K562 (cell line): Measurements from ENCODE around the gene TP53TG5.

Source experiments
- AFF4 ChIP-seq: sonication (generic); formaldehyde crosslinking; IDR thresholded peaks from 2 replicates; pipeline ENCODE4 v1.8.0; 2023; ENCODE audit warnings: mild to moderate bottlenecking, missing genetic modification reagents
- CTCF ChIP-seq, 3 experiments: IDR thresholded peaks in 2 of 3; conservative IDR thresholded peaks in 1 of 3; 2 replicates each; pipeline ENCODE4 v1.5.1; 2011 to 2012; ENCODE audit warnings: low read length in 3 of 3, mild to moderate bottlenecking in 3 of 3, control low read depth in 2 of 3, improper control_type of control experiment in 1 of 3, inconsistent platforms in 1 of 3, low read depth in 1 of 3, mixed read lengths in 1 of 3, moderate library complexity in 1 of 3; ENCODE audit not compliant: insufficient read depth in 2 of 3
- DPF2 ChIP-seq: fragments of 450-650 bp; IDR thresholded peaks from 2 replicates; pipeline ENCODE4 v1.6.1; 2016
- EZH2 ChIP-seq: IDR thresholded peaks from 2 replicates; pipeline ENCODE4 v1.6.1; 2012; ENCODE audit warnings: low read depth, mild to moderate bottlenecking, inconsistent platforms, low read length, borderline replicate concordance
- MBD2 ChIP-seq: sonication (generic); IDR thresholded peaks from 2 replicates; pipeline ENCODE4 v1.6.1; 2016; ENCODE audit warnings: low read depth, borderline replicate concordance
- NFIC ChIP-seq: fragments of 450-650 bp; IDR thresholded peaks from 2 replicates; pipeline ENCODE4 v1.6.1; 2017; ENCODE audit warnings: mild to moderate bottlenecking, inconsistent platforms
- POLR2AphosphoS5 ChIP-seq: IDR thresholded peaks from 2 replicates; pipeline ENCODE4 v1.6.1; 2011; ENCODE audit warnings: mild to moderate bottlenecking, low read depth, low read length, moderate library complexity; ENCODE audit not compliant: control insufficient read depth, insufficient read depth
- SMARCA4 ChIP-seq: fragments of 450-650 bp; IDR thresholded peaks from 2 replicates; pipeline ENCODE4 v1.6.1; 2016
- STAG1 ChIP-seq: sonication (generic); formaldehyde crosslinking; IDR thresholded peaks from 2 replicates; pipeline ENCODE4 v1.5.0; 2020; ENCODE audit warnings: missing genetic modification reagents, borderline replicate concordance
- YBX1 ChIP-seq: fragments of 450-650 bp; IDR thresholded peaks from 2 replicates; pipeline ENCODE4 v1.7.1; 2016; ENCODE audit warnings: mild to moderate bottlenecking
- ZNF121 ChIP-seq: sonication (generic); formaldehyde crosslinking; conservative IDR thresholded peaks from 2 replicates; pipeline ENCODE4 v1.8.0; 2022; ENCODE audit warnings: missing genetic modification reagents
- ZNF24 ChIP-seq: fragments of 450-650 bp; IDR thresholded peaks from 2 replicates; pipeline ENCODE4 v1.6.1; 2016
- ZSCAN29 ChIP-seq: fragments of 450-650 bp; IDR thresholded peaks from 2 replicates; pipeline ENCODE4 v1.6.1; 2017

GRCh38 chr20:45325371-45325770 is 52.8 kb downstream of the TP53TG5 start:
- TF ChIP-seq ZNF121 (CRISPR knock-in tag) (no peak), YBX1 (no peak), ZSCAN29 (no peak), EZH2 (no peak), CTCF (IDR thresholded peaks at IDR 0.05 in 2 of 3, conservative IDR thresholded peaks at IDR 0.05 in 1 of 3; ENCODE audit: insufficient read depth in 2 of 3, low read depth in 1 of 3, low read length in 3 of 3) (no peak), ZNF24 (no peak), POLR2AphosphoS5 (no peak), SMARCA4 (no peak), NFIC (no peak), STAG1 (CRISPR knock-in tag) (no peak), AFF4 (no peak), MBD2 (no peak), DPF2 (no peak)
